Stimulated activated CD4-positive, alpha-beta T cell treated with anti-CD3 and anti-CD28 coated beads, Interleukin-4, amount 100 ng/mL, for 1 hour (primary cell): ENCODE results near the gene UNK.
"Not testable (repeated sequence)": the region's sequence is repeated elsewhere in the genome, so short reads cannot be mapped to it uniquely, and the experiment has no call there.

ENCODE experiments used
- DNase-seq: peaks from one replicate; pipeline ENCODE4 v3.0.0-alpha.2; 2020

UNK gene

GRCh38 chr17:75853433-75853832 is 68.8 kb downstream of the UNK start:
- DNase-seq: no peak

- DNase-seq: no peak
Measured at GRCh38 chr17:75854101-75854748, 69.6 kb downstream of the UNK start.

- DNase-seq: no peak
Measured at GRCh38 chr17:75854881-75855309, 70.3 kb downstream of the UNK start.

- DNase-seq: peak; percentile 95
Measured at GRCh38 chr17:75855310-75856061, 70.9 kb downstream of the UNK start, which contains the start of gene WBP2. TSS of gene WBP2 (minus strand) at chr17:75855335. CDS start at chr17:75855297, 38 bp downstream.

- DNase-seq: no peak
Measured at GRCh38 chr17:75856062-75856756, 71.6 kb downstream of the UNK start.

- not testable (repeated sequence) for DNase-seq
Measured at GRCh38 chr17:75859358-75859757, 74.8 kb downstream of the UNK start.

GRCh38 chr17:75861927-75862317 is 77.3 kb downstream of the UNK start:
- DNase-seq: no peak

GRCh38 chr17:75864448-75864871 is 79.9 kb downstream of the UNK start:
- DNase-seq: no peak

GRCh38 chr17:75864887-75865286 is 80.3 kb downstream of the UNK start:
- DNase-seq: not testable (repeated sequence)

GRCh38 chr17:75865404-75866188 is 81.0 kb downstream of the UNK start:
- not testable (repeated sequence) for DNase-seq

- DNase-seq: not testable (repeated sequence)
Measured at GRCh38 chr17:75868730-75869281, 84.2 kb downstream of the UNK start.

- no peak for DNase-seq
Measured at GRCh38 chr17:75869282-75870141, 84.9 kb downstream of the UNK start.

- not testable (repeated sequence) for DNase-seq
Measured at GRCh38 chr17:75870228-75870627, 85.6 kb downstream of the UNK start.

- DNase-seq: no peak
Measured at GRCh38 chr17:75872434-75873351, 88.1 kb downstream of the UNK start.

- no peak for DNase-seq
Measured at GRCh38 chr17:75873587-75874322, 89.1 kb downstream of the UNK start.

GRCh38 chr17:75874323-75875181 is 89.9 kb downstream of the UNK start:
- DNase-seq: no peak
